Measurements from ENCODE around the gene INCENP.
"Not testable (repeated sequence)": the region's sequence is repeated elsewhere in the genome, so short reads cannot be mapped to it uniquely, and the experiment has no call there.

Gene INCENP

DNA sequence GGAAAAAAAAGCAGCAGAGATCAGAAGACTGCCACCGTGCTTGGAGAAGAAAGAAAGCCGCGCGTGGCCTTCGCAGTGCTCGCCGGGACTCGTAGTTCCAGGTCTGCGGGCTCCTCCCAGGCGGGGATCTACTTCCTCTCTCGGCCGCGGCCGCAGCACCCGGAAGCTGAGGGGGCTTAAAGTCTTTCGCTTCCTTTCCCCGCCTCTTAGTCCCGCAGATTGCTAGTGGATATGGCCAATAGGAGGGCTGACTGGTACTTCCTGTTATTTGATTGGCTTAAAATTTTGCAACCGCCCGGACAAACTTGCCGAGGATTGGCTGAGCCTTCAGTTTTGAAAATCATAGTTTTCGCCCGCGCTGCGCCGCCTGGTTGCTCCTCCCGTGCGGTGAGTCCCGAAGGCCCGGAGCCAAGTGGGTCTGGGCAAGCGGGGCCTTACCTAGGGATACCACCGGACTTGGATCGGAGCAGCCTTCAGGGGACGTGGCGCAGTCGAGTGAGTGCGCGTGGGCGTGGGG lies at the start of gene INCENP:
Gene INCENP, plus strand, starts transcription at position 343 of the 517 bp plus-strand sequence. CDS start 4,151 bp downstream, outside the sequence.
- ATAC-seq, result peak; percentile 99

DNA sequence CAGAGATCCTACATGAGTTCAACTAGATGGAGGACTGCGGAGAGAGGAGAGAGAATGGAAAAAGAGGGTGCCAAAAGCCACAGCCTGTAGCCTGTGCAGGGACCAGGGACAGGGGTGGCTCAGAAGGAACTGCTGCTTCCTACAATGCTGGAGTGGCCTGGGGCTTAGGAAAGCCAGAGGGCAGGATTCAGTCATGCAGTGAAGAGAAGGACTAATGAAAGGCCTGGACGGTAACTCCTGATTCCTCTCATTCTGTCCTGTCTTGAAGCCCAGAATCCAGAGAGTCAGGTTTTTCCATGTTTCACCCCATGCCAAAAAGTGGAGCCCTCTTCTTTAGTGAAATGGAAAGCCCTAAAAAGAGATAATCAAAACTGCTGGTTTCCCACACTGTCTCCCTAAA lies 48.4 kb upstream of the INCENP start:
- ATAC-seq, result no peak

DNA sequence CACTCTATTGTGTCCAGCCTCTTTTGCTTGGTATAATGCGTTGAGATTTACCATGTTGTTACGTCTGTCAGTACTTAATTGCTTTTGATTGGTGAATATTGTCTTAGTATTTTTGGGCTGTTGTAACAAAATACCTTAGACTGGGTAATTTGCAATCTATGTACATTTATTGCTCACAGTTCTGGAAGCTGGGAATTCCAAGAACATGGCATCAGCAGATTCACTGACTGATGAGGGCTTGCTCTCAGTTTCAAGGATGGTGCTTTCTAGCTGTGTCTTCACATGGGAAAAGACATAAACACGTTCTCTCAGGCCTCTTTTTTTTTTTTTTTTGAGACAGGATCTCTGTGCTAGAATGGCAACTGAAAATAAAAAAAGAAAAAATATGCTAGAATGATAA lies 46.7 kb upstream of the INCENP start:
- no peak for ATAC-seq

DNA sequence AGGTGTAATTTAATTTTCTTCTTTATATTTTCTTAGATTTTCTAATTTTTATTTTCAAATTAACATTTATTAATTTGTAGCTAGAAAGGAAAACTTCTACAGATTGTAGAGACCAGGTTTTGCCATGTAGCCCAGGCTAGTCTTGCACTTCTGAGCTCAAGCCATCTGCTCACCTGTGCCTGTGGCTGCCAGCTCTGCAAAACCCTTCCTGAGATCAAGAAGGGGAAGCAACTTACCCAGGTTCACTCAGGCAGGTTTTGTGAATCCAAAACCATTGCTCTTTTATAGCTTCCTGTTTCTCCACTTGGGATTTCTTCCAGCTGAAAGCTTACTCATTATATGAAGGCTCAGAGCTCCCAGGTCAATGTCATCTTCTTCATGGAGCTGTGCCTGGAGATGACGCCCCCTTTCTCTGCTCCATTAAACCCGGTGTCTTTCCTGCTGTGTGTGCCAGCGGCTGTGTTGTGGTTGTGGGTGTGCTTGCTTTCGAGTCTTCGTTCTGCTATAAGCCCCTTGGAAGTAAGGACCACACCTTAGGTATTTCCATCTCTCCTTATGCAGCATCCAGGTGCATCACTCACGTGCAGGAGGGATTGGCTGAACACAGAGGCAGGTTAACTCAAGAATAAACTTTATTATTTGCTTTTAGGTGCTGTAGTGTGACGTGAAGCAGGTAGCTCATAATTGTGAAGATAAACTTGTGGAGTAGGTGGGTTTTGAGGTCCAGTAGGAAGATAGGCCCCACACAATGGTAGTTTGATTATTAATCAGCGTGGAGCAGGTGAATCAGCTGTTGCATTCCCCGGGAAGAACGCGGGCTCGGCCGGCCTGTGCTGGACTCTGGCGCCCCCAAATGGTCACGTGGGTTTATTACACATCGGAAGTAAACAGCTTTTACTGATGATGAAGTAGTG lies 42.2 kb upstream of the INCENP start:
- peak; percentile 51 to 79 for ATAC-seq

DNA sequence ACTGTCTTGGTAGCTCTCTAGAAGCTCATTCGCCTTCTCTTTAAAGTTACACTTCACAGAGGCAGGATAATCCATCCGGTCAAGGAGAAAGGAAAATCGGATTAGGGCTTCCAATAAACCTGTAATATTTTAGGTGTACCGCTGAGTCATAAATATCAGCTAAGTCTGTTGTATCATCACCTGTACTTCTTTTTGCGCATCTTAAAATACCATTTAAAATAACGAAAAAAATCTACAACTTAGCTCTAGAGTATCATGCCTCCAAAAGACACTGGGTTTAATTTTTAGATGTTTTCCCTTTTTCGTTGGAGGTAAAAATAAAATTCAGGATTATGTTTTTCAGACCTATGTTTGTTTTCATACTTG lies 41.5 kb upstream of the INCENP start:
- no peak for ATAC-seq

DNA sequence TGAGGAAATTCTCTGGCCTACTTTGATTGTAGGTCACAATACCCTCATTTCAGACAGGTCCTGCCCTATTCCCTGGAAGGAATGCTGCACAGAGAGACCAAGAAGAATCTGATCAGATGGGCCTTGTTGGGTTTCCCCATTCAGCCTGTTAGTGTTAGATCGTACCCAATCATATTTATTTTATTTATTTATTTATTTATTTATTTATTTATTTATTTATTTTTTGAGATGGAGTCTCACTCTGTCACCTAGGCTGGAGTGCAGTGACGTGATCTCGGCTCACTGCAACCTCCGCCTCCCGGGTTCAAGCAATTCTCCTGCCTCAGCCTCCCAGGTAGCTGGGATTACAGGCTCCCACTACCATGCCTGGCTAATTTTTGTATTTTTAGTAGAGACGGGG lies 39.0 kb upstream of the INCENP start:
- ATAC-seq, result not testable (repeated sequence)

DNA sequence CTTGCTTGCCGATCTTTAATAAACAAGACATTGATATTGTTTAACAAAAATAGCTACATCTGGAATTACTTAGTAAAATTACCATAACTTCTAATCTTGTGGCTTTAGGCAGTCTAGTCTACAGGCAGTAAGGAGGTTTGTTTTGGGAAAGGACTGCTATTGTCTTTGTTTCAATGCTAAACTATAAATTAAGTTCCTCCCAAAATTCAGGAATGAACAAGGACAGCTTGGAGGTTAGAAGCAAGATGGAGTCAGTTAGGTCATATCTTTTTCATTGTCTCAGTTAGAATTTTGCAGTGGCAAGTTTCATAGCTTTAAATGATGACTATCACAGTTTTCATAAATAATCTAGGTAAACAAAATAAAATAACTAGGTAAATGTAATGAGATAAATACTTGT lies 36.1 kb upstream of the INCENP start:
- no peak for ATAC-seq

DNA sequence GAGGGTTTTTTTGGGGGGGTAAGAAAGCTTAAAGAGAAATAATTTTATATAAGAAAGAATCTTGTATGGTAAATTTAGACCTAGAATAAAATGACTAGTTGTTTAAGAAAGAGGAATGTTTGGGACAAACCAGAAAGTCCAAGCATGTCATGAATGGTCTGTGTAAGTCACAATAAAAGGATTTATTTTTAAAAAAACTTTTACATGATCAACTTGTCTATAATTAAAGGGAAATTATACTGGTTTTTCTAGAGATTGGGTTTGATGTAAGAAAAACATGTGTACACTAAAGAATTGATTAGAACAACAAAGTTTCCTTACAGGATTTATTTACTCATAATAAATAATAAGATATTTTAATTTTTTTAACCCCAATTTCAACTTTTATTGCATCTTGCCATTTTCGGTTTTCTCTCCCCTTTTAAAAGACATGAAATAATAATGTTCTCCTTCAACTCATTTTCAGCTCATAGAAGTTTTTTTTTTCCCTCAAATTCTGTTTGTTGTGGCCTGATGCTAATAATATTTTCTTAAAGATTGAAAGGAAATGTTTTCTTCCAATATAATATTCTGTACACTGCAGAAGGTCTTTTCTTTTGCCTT lies 35.4 kb upstream of the INCENP start:
- ATAC-seq, result no peak

DNA sequence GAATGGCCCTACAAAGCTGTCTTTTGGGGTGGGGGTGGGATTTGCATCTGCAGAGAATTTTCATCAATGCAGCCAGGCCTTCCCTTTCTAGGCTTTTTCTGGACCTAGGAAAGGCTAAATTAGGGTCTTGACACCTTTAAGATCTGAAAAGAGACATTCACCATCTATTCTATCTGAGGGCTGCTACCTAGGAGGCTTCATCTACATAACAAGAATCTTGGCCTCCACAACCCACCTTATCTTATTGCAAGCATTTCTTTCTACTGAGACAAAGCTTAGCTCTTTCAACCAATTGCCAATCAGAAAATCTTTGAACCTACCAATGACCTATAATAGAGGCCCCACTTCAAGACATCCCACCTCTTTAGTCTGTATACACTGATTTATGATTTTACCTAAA lies 20.7 kb upstream of the INCENP start:
- no peak for ATAC-seq

DNA sequence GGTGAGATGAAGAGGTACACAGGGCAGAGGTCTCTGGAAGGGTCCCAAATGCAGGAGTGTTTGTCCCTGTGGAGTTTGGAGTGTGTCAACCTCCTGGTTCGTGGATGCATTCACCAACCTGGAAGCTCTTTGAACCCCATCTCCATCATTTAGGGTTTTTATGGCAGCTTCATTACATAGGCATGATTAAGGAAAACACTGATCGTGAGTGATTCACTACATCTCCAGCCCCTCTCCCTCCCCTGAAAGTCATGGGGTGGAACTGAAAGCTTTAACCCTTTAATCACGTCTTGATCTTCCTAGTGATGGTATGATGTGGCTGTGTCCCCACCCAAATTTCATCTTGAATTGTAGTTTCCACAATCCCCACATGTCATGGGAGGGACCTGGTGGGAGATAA lies 19.8 kb upstream of the INCENP start:
- ATAC-seq, result no peak

DNA sequence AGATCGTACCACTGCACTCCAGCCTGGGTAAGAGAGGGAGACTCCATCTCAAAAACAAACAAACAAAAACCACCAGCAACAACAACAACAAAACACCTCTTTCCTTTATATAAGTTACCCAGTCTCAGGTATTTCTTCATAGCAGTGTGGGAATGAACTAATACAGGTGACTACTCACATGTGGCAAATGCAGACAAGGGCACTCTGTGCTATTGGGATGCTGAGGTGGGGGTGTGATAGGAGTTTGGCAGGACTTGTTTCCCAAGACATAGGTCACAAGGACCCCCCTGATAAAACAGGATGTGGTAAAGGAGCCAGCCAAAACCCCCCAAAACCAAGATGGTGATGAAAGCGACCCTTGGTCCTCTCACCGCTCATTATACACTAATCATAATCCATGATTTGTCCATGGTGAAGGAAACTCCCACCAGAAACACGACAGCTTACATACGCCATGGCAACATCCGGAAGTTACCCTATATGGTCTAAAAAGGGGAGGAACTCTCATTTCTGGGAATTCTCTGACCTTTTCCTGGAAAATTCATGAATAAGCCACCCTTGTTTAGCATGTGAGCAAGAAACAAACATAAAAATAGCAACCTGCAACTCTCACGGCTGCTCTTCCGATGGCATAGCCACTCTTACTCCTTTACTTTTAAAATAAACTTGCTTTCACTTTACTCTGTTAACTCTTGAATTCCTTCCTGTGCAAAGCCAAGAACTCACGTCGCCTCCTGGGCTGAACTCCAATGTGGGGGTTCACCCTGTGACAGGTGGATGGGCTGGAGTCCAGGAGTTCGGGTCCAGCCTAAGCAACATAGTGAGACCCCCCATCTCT lies 18.8 kb upstream of the INCENP start:
- ATAC-seq, result peak; percentile 68 to 80

DNA sequence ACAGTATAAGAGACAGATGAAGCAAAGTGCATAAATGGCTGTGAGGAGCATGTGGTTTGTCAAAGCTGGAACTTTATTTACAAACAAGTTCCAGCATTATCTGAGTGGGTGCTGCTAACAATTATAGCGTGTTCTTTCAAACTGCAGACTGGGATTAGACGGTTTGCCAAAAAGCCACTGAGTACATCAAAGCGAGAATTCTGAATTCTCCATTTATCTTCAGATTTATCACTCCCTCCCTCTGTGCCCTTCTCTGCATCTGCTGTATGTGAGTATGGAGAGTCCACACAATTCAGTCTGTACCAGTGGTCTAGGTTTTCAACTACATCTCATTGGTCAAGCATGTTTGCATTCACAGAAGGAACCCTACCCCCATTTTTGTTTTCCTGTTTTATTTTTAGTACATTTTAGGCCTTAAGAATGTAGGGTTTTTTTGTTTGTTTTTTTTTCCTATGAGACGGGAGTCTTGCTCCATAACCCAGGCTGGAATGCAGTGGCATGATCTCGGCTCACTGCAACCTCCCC lies 18.1 kb upstream of the INCENP start:
- ATAC-seq, result peak in 1 of 2 donors; percentile 4

DNA sequence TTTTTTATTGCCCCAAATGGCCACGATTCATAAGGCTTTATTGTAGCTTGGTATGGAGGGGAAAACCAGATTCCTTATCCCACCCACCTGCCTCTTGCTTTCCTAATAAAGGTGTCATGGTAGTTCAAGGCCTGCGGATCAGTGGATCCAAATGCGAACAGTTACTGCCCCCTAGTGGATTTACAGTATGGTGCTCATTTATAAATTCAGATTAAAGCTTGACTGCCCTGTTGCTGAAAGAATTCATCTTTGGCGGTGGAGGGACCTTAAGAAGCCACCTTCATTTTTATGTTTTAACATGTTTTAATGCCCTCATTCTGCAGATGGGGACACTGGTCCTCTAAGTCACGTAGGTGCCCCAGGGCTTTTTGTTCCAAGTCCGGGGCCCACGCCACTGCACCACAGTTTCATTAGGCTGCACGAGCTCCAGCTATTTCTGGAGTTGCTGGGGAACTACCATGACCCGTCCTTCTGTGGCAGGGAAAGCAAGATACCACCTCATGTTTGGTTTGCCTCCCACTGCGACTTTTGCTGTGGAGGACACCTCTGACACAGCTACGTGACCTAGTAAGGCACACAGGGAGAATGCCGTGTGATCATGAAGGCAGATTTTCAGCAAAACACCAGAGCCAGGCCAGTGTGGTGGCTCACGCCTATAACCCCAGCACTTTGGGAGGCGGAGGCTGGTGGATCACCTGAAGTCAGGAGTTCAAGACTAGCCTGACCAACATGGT lies 15.6 kb upstream of the INCENP start:
- no peak for ATAC-seq

DNA sequence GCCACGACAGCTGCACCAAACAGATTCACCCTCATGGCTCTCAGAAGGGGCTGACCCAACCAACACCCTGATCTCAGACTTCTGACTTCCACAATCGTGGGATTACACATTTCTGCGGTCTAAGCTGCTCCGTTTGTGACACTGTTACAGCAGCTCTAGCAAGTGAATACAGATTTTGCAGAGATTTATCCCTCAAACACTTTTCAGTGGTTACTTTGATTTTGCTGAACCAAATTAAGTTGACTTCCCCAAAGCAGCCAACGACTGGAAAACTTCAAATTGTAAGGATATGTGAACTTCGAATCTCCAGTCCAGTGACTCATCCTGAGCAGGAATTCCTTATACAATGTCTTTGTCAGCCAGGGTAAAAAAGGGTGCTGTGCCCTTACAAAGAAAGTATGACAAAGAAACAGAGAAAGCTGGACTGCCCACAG lies 14.8 kb upstream of the INCENP start:
- ATAC-seq, result no peak

DNA sequence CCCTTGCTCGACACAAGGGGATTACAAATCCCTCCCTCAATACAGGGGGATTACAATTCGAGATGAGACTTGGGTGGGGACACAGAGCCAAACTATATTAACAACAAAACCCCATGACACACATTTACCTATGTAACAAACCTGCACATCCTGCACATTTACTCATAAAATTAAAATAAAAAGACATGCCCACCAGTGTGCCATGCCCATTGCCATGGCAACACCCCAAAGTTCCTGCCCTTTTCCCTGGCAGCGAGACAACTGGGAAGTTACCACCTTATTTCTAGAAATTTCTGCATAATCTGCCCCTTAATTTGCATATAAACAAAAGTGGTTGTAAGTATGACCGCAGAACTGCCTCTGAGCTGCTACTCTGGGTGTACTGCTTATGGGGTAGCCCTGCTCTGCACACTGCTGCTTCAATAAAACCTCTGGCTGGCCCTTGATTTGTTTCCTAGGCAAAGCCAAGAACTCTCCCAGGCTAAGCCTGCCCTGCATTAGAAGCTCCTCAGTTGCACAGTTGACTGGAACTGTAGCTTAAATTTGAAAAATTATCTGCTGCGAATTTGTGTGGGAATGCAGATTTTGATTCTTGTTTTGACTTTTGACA lies 8.6 kb upstream of the INCENP start:
- no peak for ATAC-seq

DNA sequence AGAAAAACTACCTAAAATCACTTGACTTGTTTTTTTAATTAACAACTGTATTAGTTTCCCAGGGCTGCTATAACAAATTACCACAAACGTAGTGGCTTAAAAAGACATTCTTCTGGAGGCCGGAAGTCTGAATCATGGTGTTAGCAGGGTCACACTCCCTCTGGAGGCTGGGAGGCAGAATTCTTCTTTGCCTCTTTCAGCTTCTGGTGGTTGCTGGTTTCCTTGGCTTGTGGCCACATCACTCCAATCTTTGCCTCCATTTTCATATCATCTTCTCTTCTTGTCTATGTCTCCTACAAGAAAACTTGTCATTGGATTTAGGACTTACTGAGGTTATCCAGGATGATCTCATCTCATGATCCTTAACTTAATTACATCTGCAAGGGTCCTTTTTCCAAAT lies 7.4 kb upstream of the INCENP start:
- ATAC-seq, result no peak

DNA sequence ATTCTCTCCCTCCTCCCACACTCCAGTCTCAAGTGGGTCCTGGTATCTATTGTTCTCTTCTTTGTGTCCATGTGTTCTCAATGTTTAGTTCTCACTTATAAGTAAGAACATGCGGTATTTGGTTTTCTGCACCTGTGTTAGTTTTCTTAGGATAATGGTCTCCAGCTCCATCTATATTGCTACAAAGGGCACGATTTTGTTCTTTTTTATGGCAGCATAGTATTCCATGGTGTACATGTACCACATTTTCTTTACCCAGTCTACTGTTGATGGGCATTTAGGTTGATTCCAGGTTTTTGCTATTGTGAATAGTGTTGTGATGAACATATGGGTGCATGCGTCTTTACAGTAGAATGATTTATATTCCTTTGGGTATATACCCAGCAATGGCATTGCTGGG lies 4.2 kb upstream of the INCENP start:
- ATAC-seq, result no peak

DNA sequence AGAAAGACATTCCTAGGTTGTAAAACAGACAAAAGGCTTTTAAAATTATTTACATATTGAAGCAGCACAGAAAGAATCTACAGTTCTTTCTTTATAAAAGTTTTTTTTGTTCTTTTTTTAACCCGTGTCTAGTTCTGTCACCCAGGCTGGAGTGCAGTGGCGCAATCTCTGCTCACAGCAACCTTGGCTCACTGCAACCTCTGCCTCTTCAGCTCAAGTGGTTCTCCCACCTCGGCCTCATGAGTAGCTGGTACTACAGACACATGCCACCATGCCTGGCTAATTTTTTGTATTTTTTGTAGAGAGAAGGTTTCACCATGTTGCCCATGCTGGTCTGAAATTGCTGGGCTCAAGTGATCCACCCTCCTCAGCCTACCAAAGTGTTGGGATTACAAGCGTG lies 3.8 kb upstream of the INCENP start:
- no peak for ATAC-seq

DNA sequence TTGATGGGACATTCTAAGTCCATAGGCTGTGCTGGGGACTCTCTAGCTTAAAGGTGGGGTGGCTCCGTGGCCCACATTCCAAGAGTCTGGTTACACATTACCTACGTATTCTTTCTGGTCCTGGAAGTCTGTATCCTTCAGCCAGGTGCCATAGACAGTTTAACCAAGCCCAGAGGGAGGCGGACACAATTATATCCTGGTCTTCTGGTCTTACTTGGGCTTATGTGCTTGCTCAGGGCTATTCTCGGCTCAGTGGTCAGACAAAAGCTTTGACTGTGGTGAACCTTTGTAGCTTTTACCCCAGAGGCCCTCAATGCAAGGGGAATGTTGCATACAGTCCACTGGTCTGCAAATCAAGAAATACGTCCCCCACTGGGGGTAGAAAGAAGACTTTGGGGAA lies 3.4 kb upstream of the INCENP start:
- no peak for ATAC-seq

DNA sequence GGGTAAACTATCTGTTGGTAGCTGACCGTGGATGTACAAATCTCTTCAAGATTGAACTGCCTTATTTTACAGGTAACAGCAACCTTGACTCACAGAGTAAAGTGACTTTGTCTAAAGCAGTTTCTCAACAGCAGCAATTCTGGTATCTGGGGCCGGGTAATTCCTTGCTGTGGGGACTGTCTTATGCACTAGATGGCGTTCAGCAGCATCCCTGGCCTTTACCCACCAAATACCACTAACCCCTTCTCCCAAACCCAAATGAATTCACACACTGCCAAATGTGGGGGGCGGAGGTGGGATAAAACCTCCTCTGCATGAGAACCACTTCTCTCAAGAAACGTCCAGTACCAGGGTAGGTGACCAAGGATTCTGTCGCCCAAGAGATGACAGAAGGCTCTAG lies 1.7 kb upstream of the INCENP start:
- no peak for ATAC-seq

Measured in activated CD4-positive, CD25-positive, alpha-beta regulatory T cell treated with anti-CD3 and anti-CD28 coated beads, Interleukin-2, amount 50 U/mL, for 24 hours (primary cell).